ENCODE data around the gene B3GNT7. TPM values are rescaled to one million over a fixed set of nuclear protein-coding genes. Genes with fewer than 3 reads are reported as not detected.

B3GNT7 gene
- total RNA-seq, 2 experiments from 2014 or later: 0.38 to 0.89 TPM

DNA sequence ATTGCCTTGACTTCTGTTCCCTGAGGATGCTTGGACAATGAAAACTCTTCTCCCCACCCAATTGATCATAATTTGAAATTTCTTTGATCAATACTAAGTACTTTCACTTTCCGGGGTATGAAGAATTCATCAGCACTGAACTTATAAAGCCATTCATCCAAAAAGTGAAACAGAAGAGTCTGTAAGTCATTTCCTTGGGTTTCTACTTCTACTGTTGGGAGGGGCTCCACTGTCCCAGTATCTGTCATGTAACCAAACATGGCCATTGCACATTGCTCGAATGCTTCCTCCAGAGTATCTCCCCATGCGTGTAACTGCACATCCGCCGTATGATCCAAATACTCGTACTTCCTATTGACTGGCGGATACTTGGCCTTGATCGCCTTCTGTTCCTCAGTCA lies 38.5 kb downstream of the B3GNT7 start:
- intact Hi-C loops (cut with DNase I, micrococcal nuclease): no loop called here
- ChIA-PET POLR2A (no interaction called here), CTCF (no interaction called here)
- Histone ChIP-seq H3K27ac (ENCODE audit: low read depth in 1 of 2, low read length in 2 of 2) (no peak overlapping the region), H3K27me3 (ENCODE audit: control insufficient read depth in 1 of 2, insufficient read depth in 2 of 2, low read length in 2 of 2) (no peaks in the 10 kb centered on the region), H3K9me3 (ENCODE audit: control insufficient read depth in 1 of 2, insufficient read depth in 1 of 2, low read length in 2 of 2) (peaks cover 3 to 5% of the 10 kb centered on the region in 2 experiments), H3K4me1 (ENCODE audit: insufficient read depth, low read length) (no peaks in the 10 kb centered on the region), H3K4me3 (ENCODE audit: low read length) (no peak overlapping the region), H3K36me3 (ENCODE audit: insufficient read depth, low read length) (no peaks in the 10 kb centered on the region)
- ATAC-seq (ENCODE audit: poor library complexity): no peak
- no peak for DNase-seq
- Mint-ChIP-seq H3K9me3 (peaks cover 12% of the 10 kb centered on the region), H3K36me3 (ENCODE audit: low read depth) (no peaks in the 10 kb centered on the region), H3K4me1 (ENCODE audit: low read depth) (no peaks in the 10 kb centered on the region), H3K4me3 (no peak overlapping the region), H3K27ac (no peak overlapping the region), H3K27me3 (no peaks in the 10 kb centered on the region)
- TF ChIP-seq, protein P1, sequence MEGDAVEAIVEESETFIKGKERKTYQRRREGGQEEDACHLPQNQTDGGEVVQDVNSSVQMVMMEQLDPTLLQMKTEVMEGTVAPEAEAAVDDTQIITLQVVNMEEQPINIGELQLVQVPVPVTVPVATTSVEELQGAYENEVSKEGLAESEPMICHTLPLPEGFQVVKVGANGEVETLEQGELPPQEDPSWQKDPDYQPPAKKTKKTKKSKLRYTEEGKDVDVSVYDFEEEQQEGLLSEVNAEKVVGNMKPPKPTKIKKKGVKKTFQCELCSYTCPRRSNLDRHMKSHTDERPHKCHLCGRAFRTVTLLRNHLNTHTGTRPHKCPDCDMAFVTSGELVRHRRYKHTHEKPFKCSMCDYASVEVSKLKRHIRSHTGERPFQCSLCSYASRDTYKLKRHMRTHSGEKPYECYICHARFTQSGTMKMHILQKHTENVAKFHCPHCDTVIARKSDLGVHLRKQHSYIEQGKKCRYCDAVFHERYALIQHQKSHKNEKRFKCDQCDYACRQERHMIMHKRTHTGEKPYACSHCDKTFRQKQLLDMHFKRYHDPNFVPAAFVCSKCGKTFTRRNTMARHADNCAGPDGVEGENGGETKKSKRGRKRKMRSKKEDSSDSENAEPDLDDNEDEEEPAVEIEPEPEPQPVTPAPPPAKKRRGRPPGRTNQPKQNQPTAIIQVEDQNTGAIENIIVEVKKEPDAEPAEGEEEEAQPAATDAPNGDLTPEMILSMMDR (IDR thresholded peaks at IDR 0.05): no peak

DNA sequence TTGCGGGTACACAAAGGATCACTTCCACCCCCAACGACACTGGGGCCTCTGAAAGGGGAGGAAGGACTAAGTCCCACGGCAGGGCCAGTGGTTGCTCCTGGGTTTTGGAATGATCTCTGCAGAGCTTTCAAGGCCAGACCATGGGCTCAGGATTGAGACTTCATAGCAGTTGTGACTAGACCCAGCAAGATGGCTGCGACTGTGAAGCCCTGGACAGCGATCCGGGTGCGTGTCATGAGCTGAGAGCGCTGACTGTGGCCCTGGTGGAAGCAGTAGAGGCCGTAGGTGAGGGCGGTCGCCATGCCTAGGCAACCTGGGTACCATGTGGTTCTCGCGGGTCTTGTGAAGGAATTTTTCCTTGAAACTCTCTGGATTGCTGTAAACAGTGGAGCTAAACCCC lies 41.4 kb downstream of the B3GNT7 start:
- no peak overlapping the region for H3K27ac ChIP-seq (ENCODE audit: low read depth in 1 of 2, low read length in 2 of 2)
- Mint-ChIP-seq H3K27ac (no peak overlapping the region), H3K4me3 (no peak overlapping the region), H3K4me1 (ENCODE audit: low read depth) (no peaks in the 10 kb centered on the region), H3K36me3 (ENCODE audit: low read depth) (no peaks in the 10 kb centered on the region), H3K9me3 (peaks cover 1% of the 10 kb centered on the region), H3K27me3 (no peaks in the 10 kb centered on the region)
- H3K4me1 ChIP-seq (ENCODE audit: insufficient read depth, low read length): no peaks in the 10 kb centered on the region
- TF ChIP-seq, protein P1 (IDR thresholded peaks at IDR 0.05): no peak
- no peak for ATAC-seq (ENCODE audit: poor library complexity)
- H3K4me3 ChIP-seq (ENCODE audit: low read length): no peak overlapping the region
- no peak for DNase-seq
- peaks cover under 1 to 3% of the 10 kb centered on the region in 2 experiments for H3K9me3 ChIP-seq (ENCODE audit: control insufficient read depth in 1 of 2, insufficient read depth in 1 of 2, low read length in 2 of 2)
- ChIA-PET POLR2A (no interaction called here), CTCF (no interaction called here)
- no peaks in the 10 kb centered on the region for H3K36me3 ChIP-seq (ENCODE audit: insufficient read depth, low read length)
- H3K27me3 ChIP-seq (ENCODE audit: control insufficient read depth in 1 of 2, insufficient read depth in 2 of 2, low read length in 2 of 2): no peaks in the 10 kb centered on the region
- intact Hi-C loops (cut with DNase I, micrococcal nuclease): no loop called here

DNA sequence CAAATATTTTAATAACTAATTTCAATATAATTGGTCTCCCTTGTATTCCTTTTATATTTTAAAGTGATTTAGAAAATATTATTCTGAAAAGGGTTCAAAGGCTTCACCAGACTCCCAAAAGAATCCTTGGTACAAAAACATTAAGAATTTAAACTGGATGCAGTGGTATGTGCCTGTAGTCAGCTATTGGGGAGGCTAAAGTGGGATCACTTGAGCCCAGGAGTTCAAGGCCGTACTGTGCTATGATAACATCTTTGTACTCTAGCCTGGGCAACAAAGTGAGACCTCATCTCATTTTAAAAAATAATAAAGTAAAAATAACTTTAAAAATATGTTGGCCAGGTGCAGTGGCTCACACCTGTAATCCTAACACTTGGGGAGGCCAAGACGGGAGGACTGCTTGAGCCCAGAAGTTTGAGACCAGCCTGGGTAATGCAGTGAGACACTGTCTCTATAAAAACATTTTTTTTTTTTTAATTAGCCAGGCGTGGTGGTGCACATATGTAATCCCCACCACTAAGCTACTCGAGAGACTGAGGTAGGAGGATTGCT lies 54.1 kb downstream of the B3GNT7 start:
- Histone ChIP-seq H3K9me3 (ENCODE audit: control insufficient read depth in 1 of 2, insufficient read depth in 1 of 2, low read length in 2 of 2) (no peaks in the 10 kb centered on the region), H3K4me1 (ENCODE audit: insufficient read depth, low read length) (peaks cover 8% of the 10 kb centered on the region), H3K27me3 (ENCODE audit: control insufficient read depth in 1 of 2, insufficient read depth in 2 of 2, low read length in 2 of 2) (no peaks in the 10 kb centered on the region), H3K27ac (ENCODE audit: low read depth in 1 of 2, low read length in 2 of 2) (no peak overlapping the region), H3K36me3 (ENCODE audit: insufficient read depth, low read length) (peaks cover 21% of the 10 kb centered on the region), H3K4me3 (ENCODE audit: low read length) (no peak overlapping the region)
- Mint-ChIP-seq H3K27ac (no peak overlapping the region), H3K9me3 (no peaks in the 10 kb centered on the region), H3K36me3 (ENCODE audit: low read depth) (peaks cover 30% of the 10 kb centered on the region), H3K4me1 (ENCODE audit: low read depth) (peaks cover 8% of the 10 kb centered on the region), H3K4me3 (no peak overlapping the region), H3K27me3 (no peaks in the 10 kb centered on the region)
- TF ChIP-seq, protein P1 (IDR thresholded peaks at IDR 0.05): no peak
- no peak for DNase-seq
- CTCF ChIA-PET: no interaction called here
- POLR2A ChIA-PET: no interaction called here
- ATAC-seq (ENCODE audit: poor library complexity): no peak
- intact Hi-C loops (cut with DNase I, micrococcal nuclease): loop anchor here (2.0 to 5.0 kb wide), 3 partner anchors 152 to 622 kb away; no protein-coding TSS in a partner anchor

Measured in CD4-positive, alpha-beta T cell (primary cell).